NT2/D1 (cell line): ENCODE data around the gene GNAL.

Source experiments
- SUZ12 ChIP-seq: IDR thresholded peaks from 2 replicates; pipeline ENCODE4 v1.6.1; 2011; ENCODE audit not compliant: insufficient read length, insufficient read depth; ENCODE audit errors: extremely low read depth
- ZNF274 ChIP-seq: IDR thresholded peaks from 2 replicates; pipeline ENCODE4 v1.6.1; 2011; ENCODE audit warnings: mild to moderate bottlenecking, low read depth, low read length

DNA sequence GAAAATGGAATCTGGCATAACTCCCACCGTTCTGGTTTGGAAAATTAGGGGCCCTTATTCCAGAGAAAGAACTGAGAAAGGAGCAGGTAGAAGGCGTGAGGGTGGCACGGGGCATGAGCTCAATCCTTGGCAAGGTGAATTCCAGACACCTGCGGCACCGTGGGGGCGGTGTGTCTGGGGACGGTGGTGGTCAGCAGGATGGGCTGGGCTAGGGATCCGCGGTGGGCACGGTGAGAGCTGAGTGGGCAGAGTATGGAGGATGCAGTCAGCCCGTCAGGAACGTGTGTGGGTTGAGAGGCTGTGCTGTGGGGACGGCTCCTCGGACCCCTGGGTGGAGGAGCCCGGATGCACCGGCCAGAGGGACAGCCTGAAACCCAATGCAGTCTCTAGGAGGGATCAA, 61.1 kb downstream of the GNAL start:
- TF ChIP-seq ZNF274 (no peak), SUZ12 (no peak)
